Liver (tissue), 3 donors: ENCODE measurements around the gene ANKS1A.

Source experiments
- ATF3 ChIP-seq: IDR thresholded peaks from 2 replicates; pipeline ENCODE4 v1.6.1; 2016; ENCODE audit warnings: antibody characterized with exemption
- CTCF ChIP-seq: fragments of 150-350 bp; IDR thresholded peaks from 2 replicates; pipeline ENCODE4 v1.5.1; 2017; ENCODE audit warnings: improper control_type of control experiment, low read depth, low read length; ENCODE audit not compliant: missing input control
- ZBTB33 ChIP-seq: IDR thresholded peaks from 2 replicates; pipeline ENCODE4 v1.6.1; 2016; ENCODE audit warnings: antibody characterized with exemption
- donor health status: healthy.
- donor health status: healthy.

- TF ChIP-seq CTCF (no peak), ZBTB33 (no peak), ATF3 (no peak)
These were observed 201.7 kb downstream of the ANKS1A start for GRCh38 chr6:35090734-35091133.
